NCI-H345 (cell line): ENCODE results near the gene ADPRS.

Source experiments
- DNase-seq: peaks from one replicate; lab custom pipeline; 2025; lab: John Stamatoyannopoulos, UW

The ADPRS gene

DNA sequence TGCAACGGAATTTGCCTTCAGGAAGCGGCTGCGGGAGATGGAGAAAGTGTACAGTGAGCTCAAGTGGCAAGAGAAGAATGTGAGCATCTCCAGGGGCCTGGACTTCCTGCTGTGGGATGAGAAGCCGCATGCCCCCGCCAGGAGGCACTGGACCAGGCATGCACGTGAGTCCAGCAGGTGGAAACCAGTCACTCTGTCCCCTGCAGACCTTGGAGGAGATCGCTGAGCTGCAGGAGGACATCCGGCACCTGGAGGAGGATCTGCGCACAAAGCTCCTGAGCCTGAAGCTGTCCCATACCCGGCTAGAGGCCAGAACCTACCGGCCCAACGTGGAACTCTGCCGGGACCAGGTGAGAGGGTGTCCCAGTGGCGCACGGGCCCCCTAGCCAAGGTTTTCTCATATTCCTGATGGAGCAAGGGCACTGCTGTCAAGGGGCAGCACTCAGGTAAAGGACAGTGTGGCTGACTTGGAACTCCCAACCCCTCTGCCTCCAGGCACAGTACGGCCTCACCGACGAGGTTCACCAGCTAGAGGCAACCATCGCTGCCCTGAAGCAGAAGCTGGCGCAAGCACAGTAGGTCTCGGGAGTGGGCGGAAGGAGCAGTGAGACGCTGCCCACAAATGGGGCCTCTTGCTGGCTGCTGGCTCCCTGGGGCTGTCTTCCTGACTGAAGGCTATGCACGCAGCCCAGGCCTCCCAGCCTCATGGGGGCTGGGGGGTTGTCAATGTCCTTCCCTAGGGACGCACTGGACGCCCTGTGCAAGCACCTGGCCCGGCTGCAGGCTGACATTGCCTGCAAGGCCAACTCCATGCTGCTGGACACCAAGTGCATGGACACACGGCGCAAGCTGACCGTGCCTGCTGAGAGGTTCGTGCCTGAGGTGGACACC, 1.2 kb upstream of the ADPRS start:
- no peak for DNase-seq

- no peak for DNase-seq
Measured at GRCh38 chr1:36088265-36088576, 471 bp upstream of the ADPRS start.

GRCh38 chr1:36089393-36090121, 865 bp downstream of the ADPRS start:
- DNase-seq: no peak

DNA sequence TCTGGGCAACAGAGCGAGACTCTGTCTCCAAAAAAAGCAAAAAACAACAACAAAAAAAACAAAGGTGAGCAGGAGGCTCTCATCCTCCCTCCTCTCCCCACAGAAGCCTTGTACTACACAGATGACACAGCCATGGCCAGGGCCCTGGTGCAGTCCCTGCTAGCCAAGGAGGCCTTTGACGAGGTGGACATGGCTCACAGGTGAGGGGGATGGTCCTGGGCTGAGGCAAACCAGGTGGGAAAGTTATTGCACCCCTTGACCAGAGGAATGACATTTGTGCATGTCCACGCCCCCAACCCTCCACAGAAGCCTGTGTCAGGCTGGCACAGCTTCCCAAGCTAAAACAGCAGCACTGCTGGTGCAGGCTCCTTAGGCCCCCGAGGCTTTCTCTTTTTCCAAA, 2.4 kb downstream of the ADPRS start:
- DNase-seq: no peak

GRCh38 chr1:36091698-36092097, 3.0 kb downstream of the ADPRS start:
- DNase-seq: no peak

DNA sequence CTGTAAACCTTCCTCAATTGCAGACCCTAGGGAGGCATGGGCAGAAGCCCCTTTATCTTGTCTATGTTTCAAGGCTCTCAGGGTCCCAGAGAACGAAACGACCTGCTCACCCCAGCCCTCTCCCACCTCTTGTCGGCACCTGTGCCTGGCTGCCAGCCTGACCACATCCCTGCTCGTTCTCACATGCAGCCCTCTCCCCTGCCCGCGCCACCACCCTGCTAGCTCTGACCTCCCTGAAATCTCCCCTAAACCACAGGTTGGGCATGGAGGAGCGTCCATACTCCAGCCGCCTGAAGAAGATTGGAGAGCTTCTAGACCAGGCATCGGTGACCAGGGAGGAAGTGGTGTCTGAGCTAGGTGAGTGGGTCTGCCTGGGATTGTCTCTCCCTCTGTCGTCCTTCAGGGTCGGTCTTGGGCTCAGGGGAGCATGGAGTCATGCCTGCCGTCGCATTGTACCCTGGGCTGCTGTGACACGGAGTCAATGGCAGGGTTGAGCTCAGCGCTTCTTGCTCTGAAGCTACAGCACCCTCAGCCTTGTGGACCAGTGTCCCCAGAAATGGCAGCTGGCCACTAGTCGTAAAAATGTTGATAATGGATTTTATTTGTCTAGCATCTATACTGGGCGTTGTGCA, 3.6 kb downstream of the ADPRS start:
- DNase-seq: no peak

GRCh38 chr1:36092798-36093185, 4.1 kb downstream of the ADPRS start:
- no peak for DNase-seq

DNA sequence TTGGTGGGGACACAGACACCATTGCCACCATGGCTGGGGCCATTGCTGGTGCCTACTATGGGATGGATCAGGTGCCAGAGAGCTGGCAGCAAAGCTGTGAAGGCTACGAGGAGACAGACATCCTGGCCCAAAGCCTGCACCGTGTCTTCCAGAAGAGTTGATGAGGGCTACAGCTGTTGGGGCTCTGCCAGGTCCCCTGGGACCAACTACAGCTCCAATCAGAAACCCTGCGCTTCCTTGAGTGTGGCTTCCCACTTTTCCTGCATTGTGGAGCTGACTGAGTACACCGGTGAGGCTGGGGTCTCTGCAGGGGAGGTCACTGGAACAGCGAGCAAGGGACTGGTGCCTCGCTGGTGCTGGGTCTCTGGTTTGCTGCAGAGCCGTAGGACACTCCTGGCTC, 4.5 kb downstream of the ADPRS start:
- no peak for DNase-seq

GRCh38 chr1:36093929-36094328, 5.2 kb downstream of the ADPRS start:
- DNase-seq: no peak

DNA sequence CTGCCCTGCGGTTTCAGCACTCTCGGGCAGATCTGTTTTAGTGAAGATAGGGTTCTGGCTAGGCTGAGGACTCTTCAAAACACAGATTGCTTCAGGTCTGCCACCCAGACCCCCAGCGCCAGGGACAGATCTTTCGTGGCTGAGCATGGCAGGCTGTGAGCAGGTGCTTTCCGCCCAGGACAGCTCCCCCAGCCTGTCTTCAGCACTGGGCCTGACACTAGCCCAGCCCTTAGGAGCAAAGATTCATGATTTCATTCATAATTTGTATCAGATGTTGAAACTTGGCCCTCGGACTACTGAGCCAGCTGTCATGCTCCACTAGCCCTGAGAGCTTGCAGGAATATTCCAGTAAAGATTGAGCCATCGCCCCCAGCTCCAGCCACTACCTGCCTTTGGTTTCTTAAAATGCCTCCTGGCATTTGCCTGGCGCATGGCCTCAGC, 5.9 kb downstream of the ADPRS start:
- no peak for DNase-seq

GRCh38 chr1:36095760-36096405, 7.2 kb downstream of the ADPRS start:
- DNase-seq: no peak

DNA sequence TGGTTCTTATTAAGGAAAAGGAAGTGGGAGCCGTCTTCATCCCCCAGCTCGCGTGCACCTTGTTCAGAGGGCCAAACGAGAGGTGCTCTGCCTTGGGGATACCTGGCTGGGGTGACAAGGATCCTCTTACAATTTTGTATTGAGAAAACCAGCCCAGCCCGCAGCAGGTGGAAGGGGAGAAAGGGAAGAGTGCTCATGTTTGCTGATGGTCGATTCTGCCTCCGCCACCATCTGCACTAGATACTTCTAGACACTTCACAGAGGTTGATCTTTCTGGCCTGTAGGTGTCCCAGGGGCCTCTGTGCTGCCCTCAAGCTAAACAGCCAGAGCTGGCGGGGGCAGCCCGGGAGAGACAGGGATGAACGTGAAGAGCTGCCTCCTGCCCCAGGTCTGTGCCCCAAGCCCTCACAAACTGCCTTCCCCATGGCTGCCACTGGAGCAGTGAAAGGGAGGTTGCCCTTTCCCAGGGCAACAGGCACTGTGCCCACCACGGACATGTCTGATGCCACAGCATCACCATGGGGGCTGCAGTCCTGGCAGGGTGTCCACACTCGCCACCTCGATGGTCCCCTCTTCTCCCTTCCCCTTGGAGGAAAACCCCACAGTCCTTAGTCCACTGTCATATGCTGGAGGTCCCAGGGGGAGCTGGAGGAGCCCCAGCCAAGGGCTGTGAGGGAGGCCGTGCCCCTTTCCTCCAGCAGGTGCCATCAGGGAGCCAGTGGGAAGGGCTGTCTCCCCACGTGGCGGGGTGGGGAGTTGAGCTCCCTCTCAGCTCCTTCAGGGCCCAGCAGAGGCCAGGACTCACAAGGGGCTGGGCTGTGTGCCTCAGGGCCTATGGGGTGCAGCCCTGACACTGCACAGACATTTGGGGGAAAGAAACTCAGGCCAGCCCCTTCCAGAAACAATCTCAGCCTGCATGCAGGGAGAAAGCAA, 8.1 kb downstream of the ADPRS start:
- no peak for DNase-seq

DNA sequence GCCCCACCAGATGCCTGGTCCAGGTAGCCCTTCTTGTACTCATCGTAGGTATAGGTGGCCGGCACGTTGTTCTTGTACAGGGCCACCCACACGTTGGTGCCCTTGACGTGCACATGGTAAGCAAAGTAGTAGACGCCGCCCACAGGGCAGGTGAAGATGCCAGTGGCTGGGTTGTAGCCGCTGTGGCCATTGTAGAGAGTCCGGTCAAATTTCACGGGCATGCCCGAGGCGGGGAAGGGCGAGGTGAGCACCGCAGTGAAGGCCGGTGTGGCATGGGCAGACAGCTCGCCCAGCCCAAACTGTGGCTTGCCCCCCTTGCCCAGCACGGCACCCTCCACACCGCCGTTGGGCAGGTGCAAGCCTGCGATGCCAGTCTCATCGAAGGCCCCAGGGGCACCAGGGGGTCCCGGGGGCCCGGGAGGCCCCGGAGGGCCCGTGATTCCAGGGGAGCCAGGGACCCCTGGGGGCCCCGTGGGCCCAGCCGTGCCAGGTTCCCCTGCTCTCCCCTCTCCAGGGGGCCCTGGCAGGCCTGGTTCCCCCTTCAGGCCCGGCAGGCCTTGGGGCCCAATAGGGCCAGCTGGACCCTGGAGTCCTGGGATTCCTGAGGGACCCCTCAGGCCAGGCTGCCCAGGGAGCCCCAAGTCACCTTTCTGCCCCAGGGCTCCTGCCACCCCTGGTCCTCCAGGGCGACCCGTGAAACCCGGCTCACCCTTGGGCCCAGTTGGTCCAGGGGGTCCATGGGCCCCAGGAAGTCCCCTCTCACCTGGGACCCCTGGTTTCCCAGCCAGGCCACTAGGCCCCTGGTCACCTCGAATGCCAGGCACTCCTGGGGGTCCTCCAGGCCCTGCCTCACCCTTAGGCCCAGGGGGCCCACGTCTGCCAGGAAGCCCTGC, 9.2 kb downstream of the ADPRS start:
- DNase-seq: no peak

DNA sequence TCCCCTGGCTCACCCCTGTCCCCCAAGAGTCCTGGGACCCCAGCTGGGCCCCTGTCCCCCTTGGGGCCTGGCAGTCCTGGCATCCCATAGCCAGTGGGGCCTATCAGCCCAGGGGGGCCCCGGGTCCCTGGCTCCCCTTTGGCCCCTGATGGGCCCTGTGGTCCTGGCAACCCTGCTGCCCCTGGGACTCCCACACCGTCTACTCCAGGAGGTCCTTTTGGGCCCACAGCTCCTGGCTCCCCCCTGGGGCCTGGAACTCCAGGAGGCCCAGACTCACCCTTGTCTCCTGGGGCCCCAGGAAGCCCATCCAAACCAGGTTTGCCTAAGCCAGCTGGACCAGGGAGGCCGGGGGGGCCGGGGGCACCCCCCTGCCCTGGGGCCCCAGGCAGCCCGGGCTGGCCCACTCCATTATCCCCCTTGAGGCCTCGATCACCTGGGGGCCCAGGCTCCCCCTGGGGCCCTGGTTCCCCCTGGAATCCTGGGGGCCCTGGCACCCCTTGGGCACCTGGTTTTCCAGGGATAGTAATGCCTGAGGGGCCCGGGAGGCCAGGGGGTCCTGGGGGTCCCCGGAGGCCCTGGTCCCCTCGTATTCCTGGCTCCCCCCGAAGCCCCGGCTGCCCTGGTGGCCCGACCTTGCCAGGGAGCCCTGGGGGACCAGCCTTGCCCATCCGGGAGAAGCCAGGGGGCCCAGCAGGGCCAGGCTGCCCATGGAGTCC, 10.1 kb downstream of the ADPRS start:
- DNase-seq: no peak

DNA sequence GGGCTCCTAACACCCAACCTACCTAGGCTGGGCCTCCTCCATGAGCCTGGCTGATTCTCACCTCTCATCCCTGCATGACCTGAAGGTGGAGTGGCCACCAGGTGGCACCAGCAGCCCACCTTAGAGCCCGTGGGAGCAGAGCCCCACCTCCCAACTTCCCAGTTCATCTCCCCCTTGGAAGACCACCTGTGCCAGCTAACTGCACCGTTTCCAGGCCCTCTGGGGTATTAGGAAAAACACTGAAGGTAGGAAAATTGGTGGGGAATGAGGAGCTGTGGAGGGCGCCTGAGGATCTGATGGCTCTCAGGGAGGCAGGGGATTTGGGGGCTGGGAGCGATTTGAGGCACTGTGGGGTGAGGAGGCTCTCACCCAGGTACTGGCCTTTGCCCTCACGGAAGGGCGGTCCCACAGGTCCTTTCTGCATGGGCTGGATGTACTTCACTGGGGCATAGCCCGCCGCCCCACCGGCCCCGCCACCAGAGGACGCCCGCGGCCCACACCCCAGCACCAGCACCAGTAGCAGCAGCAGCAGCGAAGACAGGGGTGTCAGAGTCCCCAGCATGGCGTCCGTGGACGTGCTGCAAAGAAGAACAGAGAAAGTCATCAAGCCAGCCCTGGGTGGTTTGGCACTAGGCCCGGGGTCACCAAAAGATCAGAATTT, 11.1 kb downstream of the ADPRS start:
- DNase-seq: peak; percentile 67

GRCh38 chr1:36100376-36100775, 11.7 kb downstream of the ADPRS start:
- no peak for DNase-seq

GRCh38 chr1:36101546-36101945, 12.9 kb downstream of the ADPRS start:
- DNase-seq: no peak

- DNase-seq: no peak
Measured at GRCh38 chr1:36106269-36106668, 17.6 kb downstream of the ADPRS start.

DNA sequence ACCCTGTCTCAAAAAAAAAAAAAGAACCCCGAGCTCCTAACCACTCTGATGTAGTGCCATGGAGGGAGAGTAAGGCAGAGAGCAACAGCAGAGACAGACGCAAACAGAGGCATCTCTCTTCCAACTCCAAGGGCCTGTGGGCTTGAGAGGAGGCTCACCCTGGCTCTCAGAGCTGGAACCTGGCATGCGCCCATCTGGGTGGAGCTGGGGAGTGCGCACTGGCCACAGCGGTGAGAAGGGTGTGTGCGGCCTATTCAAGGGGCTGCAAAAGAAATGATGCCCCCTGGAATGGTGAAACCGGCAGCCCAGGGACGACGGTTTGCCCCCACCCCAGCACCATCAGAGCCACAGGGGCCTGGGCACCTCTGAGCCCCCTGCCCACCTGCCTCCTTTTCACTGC, 18.7 kb downstream of the ADPRS start:
- DNase-seq: no peak
